Measurements from ENCODE around the gene GNAI1.

Gene GNAI1

GRCh38 chr7:80257756-80258155, 123.1 kb downstream of the GNAI1 start:
- DNase-seq: no peak

GRCh38 chr7:80260606-80261005, 126.0 kb downstream of the GNAI1 start:
- no peak for DNase-seq

GRCh38 chr7:80263333-80263732, 128.7 kb downstream of the GNAI1 start:
- no peak for DNase-seq

DNA sequence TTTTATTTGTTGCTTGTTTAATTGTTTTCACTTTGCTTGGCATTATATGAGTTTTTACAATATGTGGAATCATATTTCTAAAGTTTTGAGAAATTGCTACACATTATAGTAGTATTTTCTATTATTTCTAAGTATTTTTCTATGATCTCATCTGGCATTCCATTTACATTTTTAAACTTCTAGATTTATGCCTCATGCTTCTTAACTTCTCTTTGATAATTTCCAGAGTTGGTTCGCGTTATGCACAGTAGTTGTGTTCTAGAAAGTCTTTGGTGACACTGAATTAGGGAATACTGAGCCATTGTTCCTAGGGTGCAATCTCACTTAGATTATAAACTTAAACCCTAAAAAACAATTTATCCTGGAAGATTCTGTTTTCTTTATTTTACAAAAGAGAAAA, 129.2 kb downstream of the GNAI1 start:
- DNase-seq: no peak

DNA sequence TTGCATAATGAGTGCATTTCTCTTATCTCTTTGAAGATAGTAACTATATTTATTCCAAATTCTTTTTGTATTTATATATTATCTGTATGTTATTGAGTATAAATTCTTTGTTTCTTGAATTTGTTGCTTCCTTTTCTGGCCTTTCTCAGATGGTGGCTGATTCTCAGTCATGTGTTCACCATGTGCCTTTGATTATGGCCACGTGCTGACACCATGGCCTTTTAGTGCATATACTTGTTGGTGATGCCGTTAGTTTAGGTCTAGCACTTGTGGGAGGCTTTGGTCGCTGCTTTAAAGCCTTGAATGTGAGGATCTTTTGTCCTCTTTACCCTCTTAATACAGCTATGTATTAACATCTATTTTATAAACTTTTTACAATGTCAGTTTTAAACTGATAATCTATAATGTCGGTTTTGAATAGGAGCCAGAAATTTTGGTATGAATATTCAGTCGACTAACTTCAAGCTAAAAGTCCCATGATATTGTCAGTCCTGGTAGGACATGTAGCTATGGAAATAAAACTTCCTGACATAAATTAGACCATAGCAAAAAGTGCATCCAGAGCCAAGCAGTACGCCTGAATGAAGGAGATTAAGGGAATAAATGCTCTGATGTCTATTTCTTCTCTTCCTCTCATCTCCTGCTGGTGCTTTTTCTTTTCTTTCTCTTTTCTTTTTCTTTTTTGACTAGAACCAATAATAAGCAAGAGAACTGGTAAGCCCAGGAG, 130.3 kb downstream of the GNAI1 start:
- no peak for DNase-seq

DNA sequence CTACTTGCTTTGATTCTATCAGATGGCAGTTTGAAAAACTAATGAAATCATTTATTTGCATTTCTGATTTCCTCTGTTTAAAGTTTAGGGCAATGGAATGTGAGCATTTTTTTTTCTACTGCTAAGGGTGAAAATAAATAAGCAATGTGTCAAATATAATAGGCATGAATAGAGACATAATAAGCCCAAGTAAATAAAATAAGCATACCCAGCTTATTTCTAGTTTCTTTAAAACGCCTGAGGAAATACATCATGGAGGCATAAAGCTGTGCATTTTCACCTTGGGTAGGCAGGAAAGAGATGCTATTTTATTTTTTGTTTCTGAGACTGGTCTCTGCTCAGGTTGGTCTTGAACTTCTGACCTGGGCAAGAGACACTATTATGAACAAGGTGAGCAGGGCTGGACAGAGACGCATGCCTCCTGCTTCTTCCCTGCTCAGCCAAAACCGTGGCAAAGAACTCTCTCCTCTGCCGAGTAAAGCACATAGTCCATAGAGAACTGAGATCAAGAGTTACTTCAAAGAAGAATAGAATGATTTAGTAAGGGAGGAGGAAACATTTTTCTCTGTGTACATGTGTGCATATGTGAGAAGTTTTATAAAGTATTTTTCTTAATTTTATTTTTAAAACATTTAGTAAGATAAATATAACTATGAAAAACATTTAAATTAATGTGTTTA, 138.1 kb downstream of the GNAI1 start:
- no peak for DNase-seq

DNA sequence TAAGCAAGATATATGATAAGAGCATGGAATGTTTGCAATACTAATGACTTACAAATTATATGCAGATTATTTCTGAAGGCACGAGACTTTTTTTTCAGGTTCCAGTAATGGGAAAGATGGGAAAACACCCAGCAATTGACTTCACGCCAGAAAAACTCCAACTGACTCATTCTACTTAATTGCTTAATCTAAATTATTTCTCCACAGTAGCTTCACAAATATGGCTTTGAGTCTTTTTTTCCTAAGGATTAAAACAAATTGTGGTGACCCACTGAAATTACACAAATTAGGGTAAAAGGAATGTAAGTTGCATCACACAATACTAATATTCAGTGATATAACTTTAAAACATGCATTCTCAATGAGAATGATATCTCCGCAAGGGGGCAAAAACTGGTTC, 138.7 kb downstream of the GNAI1 start:
- no peak for DNase-seq

GRCh38 chr7:80275192-80275605, 140.6 kb downstream of the GNAI1 start:
- DNase-seq: no peak
